NCI-H1930 (cell line): Measurements from ENCODE around the gene RMP24.
A peak's percentile ranks its signal among the peaks of the same experiment; 100 is the strongest.
"Not testable (repeated sequence)": the region's sequence is repeated elsewhere in the genome, so short reads cannot be mapped to it uniquely, and the experiment has no call there.

Experiments used
- DNase-seq, 2 experiments: peaks; one replicate each; lab custom pipeline; 2025; lab: John Stamatoyannopoulos, UW

Gene RMP24

DNA sequence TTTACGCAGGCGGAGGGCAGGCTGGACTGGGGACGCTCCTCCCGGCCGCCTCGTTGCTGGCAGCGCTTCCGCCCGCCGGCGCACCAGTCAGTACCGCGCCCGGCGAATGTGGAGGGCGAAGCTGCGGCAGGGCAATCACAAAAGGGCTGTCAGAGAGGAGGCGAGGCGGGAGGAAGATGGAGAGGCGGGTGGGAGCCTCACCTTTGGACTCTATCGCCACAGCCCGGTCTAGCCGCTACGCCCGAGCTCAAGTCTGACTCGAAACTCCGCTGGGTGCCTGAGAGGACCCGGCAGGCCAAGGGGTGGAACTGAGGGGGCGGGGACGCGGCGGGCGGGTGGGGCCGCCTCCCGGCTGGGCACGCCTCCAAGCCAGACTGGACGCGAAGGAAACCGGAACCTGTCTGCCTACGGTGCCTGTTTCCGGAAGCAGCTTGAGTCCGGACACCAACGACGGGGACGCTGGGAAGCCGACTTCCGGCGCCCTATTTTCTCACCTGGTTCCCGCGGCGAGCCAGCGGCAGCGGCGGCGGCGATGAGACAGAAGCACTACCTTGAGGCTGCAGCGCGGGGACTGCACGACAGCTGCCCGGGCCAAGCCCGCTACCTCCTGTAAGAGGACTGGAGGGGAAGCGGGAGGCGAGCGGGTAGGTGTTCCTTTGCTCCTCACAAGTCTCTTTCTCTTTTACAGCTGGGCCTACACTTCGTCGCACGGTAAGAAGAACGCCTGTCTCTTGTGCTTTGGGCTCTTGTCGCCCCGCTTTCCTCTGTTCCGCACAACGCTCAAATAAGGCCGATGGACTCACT is at the start of gene RMP24:
RMP24 (plus strand) TSS at position 483 of the 804 bp plus-strand sequence.
- peak; percentile 96 to 98 for DNase-seq

DNA sequence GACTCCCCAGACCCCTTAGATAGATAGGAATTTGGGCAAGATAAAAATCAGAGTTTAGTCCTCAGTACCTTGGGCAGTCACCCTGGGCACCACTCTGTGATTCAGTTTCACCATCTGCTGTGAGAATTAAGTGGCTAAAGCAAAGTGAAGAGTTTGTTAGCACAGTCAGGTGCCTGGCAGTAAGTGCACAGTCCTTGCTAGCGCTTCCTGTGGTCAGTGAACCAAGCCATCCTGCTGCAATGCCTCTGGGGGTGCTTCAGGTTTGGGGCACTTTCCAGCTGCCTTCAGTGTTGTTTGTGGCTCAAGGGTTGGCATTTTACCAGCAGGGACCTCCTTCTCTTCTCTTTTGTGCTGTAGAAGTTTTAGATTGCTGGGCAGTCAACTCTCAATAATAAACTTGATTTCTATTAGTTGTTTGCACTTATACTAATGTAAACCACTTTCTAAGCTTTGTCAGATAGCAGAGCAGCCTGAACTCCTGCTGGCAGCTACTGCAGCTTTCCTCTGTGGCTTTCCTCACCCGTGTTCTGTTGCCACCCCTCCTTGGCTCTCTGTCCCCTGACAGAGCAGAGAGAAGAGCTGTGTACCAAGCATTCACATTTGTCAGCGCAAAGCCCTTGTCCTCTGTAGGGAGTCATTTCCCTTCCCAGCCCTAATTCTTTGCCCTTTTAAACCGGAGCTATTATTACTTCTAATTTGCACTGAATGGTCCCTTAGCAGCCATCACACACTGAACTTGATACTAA is 48.4 kb upstream of the RMP24 start:
- no peak for DNase-seq

DNA sequence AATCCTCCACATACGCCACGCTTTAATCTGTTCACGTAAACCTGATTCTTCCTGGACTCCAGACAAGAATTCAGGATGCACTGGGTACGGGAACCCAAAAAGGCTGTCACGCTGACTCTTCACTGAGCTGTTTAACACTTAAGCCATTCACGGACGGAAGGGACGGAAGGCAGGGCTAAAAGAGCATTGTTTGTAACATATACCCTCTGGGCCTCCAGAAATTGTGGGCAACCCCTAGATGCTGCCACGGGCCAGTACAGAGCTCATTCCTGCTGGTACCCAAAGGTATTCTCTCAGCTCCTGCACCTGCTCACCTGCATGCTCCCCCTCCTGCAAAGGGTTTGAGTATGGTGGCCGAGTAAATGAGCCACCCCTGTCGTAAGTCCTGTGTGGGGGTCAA is 45.6 kb upstream of the RMP24 start:
- no peak for DNase-seq

DNA sequence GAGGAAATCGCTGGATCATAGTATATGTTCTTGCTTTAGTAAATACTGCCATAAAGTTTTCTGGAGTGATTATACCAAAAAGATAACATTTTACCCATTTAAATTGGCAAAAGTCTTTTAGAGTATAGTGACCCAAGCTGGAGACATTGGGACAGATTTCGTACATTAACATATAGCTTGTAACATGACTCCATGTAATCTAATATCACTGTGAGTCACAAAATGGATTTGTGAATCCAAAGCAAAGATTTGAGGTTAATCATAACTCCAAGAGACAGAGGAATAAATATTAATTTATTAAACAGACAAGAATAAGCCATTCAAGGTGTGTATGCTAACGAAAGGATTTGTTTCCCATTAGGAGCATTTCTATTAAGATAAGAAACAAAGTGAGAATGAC is 45.0 kb upstream of the RMP24 start:
- no peak for DNase-seq

DNA sequence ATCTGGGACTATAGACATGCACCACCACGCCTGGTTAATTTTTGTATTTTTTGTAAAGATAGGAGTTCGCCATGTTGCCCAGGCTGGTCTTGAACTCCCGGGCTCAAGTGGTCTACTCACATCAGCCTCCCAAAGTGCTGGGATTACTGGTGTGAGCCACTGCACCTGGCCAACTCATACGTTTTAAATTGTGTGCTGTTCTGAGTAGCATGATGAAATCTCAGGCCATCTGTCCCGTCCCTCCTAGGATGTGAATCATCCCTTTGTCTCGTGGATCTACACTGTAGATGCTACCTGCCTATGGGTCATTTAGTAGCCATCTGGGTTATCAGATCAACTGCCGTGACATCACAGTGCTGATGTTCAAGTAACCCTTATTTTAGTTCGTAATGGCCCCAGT is 38.5 kb upstream of the RMP24 start:
- peak in 1 of 2 experiments; percentile 64 for DNase-seq

DNA sequence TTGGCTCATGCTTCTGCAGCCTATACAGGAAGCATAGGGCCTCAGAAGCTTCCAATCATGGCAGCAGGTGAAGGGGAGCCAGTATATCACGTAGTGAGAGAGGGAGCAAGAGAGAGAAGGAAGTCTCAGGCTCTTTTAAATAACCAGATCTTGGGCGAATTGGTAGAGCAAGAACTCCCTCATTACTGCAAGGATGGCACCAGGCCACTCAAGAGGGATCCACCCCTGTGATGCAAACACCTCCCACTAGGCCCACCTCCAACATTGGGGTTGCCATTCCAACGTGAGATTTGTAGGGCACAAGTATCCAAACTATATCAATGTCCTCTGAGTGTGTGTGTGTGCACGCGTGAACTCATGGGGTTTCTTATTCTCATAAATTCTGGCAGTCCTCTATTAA is 37.6 kb upstream of the RMP24 start:
- DNase-seq = no peak

DNA sequence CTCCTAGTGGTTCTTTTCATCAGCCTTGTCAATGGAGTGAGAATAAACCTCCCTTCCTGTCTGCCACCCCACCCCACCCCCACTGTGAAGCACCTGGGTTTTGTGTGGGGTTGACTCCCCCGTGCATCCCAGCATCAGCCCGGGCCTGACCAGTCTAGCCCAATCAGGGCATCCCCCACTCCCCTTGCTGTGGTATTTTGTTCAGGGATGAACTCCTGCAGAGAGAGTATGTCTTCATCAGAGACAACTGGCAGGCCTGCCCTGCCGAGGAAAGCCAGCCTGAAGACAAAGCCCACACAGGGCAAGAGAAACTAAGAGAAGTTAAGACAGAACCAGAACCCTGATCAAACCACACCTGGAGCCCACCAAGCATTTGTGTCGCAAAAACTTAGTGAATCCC is 36.7 kb upstream of the RMP24 start:
- no peak for DNase-seq

DNA sequence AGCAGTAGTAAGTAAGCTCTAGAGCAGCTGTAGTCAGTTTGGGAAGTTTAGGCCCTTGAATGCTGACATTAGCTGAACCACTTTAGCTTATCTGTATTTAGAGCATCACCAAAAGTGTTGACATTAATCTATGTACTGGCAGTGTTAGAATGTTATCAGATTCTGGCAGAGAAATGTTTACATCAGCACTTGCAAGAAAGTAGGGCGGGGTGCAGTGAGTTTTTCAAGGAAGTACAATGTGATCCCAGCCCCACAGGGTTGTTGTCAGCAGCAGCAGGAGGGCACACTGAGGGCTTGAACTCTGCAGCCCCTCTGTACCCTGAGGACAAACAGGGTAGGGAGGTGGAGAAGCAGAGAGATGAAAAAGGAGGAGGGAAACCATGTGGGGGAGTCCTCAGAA is 35.5 kb upstream of the RMP24 start:
- no peak for DNase-seq

DNA sequence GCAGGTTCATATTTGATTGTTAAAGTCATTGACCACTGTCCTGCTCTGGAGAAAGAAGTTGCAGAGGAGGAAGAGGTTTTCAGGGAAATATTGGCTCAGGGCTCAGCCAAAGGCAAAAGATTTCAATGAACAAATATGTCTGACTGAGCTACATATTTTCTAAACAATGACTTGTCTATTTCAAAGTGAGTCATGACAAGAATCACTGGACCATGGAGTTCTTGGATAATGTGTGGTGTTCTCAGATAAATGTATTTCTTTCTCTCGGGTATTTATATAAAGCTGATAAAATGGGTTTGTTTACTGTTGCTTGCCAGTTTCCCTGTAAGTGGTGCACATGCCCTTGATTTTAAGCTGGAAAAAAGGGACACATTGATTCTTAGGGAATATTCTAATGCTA is 34.3 kb upstream of the RMP24 start:
- DNase-seq = no peak

DNA sequence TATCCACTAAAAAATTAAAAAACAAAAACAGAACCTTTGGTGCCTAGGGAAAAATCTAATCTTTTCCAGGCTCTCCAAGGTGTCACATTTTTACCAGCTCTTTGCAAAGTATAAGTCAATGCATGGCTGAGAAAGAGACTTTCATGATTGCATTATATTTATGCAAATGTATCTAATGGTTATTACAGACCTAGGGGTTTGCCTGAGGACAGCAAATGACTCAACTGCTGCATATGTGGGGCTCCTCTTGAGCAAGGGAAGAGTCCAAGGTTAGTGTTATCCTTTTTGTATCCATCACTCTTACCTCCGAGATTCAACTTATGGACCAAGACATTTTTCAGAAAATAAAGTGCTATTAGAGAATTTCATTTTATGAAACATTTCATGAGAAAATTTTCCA is 33.9 kb upstream of the RMP24 start:
- DNase-seq = no peak

DNA sequence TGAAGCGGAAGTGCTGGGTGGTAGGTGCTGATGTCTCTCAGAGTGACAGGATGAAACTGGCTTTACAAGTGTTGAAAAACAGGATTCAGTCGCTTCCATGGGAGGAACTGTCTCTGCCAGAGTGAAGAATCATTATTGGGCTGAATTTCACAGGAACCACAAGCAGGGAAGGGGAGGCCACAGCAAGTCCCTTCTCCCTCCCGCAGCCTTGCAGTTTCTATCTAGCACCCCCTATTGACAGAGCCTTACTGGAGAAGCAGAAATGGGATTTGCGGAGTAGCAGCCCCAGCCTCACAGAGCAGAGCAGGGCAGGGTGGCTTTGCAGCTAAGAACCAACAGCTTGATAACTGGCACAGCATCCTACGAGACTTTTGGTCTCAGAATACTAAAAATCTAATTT is 33.3 kb upstream of the RMP24 start:
- DNase-seq = peak in 1 of 2 experiments; percentile 13

DNA sequence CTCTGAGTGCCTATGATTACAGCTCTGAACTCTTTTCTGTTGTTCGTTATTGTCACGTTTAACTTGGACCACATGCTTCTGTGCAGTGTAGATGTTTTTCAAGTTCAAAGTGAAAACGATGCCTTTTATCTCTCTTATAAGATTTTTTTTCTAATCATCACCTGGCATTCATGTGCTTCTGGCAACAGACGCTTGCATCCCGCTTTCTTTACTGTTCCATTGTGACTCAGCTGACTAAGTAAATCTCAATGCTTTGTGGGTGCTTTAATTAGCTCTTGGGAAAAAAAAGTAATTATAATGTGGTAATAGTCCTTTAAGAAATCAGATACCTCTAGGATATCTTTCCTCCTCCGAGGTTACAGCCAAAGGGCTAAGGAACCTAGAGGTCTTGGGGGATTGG is 31.2 kb upstream of the RMP24 start:
- DNase-seq = no peak

DNA sequence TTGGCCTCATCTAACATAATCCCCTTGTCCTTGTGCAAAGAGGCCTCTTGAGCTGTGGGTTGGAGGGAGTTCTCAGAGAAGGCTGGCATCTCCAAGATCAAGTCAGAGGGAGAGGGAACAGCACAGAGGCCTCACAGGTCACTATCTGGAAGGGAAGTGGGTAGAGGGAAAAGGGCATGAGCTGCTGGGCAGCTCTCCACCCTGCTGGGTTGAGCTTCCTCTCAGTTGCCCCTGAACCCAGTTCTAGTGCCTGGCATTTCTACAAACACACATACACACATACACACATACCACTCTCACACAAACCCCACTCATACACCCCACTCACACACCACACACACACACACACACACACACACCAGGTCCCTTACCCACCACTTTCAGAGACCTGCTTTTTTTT is 30.3 kb upstream of the RMP24 start:
- no peak for DNase-seq

DNA sequence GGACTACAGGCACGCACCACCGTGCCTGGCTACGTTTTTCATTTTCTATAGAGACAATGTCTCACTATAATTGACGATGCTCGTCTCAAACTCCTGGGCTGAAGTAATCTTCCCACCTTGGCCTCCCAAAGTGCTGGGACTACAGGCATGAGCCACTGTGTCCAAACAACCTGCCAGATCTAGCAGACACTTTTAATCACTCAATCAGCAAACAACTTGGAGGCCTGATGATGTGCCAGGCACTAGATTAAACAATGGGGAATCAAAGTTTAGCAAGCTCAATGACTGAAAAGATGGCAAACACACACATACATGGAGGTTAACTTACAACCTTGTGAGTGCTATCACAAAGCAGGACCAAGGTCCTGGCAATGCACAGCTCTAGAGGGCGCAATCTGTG is 29.8 kb upstream of the RMP24 start:
- DNase-seq = no peak

DNA sequence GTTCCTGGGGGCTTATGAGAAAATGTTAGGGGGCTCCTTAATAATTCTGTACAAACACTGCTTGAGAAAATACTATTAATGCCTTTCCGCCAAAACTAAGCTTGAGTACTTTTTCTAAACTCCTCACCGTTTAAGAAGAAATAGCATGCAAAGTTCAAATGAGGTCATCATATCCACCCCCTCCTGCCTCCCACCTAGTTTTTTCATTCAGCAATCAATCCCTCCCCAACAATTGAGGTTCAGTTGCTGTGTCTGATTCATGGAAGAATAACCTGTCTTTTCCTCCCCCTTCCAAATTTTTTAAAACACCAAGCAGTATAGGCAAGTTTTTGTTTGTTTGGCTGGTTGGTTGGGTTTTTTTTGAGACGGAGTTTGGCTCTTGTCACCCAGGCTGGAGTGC is 24.4 kb upstream of the RMP24 start:
- DNase-seq = no peak

DNA sequence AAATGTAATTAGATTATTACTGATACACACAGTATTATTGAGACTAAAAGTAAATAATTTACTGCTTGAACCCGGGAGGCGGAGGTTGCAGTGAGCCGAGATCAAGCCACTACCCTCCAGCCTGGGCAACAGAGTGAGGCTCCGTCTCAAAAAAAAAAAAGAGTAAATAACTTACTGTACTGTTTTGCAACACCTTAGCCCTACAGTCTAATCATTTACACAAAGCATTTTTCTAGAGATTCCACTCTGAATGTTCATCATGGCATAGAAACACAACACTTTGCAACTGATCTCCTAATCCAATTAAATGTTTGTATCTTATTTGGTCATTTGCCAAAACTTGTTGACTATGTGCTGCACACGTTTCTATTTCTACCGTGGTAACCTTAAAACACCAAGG is 23.4 kb upstream of the RMP24 start:
- no peak for DNase-seq

DNA sequence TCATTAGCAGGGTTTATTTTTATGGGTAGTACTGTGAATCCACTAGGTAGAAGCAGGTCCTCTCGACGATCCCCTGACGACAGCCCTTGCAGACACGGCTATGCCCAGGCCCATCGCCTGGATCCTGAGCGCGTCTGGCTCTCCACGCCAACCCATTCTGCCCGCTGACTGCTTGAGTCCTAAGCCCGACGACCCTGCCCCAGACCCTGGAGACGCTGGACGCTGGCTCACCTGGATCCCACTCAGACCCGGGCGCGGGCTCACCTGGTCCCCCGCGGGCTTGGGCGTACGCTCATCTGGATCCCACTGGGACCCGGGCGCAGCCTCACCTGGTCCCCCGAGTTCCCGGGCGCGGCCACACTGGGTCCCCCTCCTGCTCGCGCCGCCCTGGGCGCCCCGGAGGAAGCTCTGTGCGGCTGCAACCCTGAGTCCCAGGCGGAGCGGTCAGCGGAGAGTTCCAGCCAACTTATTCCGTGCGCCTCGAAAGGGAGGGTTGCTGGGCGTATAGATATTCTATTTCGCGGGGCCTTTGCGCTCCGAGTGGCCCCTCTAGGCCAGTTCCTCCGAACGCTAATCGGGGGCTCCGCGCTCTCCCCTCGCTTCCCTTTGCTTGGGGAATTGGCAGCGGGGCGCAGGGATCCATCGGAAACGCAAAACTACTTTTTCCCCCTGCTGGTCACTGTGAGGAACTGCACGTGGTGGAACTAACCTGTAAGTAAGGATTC is 22.4 kb upstream of the RMP24 start:
- peak; percentile 46 to 84 for DNase-seq

DNA sequence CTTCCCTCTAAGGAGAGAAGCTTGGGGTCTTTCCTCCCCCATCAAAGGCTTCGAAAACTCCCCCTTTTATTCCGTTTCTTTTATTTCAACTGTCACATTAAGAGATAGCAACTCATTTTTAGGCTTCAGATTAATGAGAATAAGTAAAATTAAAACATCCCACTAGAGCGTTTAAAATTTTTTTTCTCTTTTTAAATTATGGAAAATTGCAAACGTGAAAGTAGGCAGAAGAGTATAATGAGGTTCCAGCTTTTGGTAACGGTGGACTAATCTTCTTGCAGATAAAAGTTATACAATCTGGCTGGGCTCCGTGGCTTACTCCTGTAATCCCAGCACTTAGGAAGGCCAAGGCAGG is 21.9 kb upstream of the RMP24 start:
- no peak for DNase-seq

DNA sequence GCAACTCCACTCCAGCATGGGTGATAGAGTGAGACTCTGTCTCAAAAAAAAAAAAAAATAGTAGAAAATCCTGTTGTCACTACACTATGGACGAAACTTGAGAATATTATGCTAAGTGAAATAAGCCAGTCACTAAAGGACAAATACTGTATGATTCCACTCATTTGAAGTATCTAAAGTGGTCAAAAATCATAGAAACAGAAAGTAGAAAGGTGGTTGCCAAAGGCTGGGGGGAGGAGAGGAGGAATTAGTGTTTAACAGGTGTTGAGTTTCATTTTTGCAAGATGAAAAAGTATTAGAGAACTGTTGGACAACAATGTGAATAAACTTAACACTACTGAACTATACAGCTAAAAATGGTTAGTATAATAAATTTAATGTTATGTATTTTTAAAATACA is 18.8 kb upstream of the RMP24 start:
- DNase-seq = no peak

DNA sequence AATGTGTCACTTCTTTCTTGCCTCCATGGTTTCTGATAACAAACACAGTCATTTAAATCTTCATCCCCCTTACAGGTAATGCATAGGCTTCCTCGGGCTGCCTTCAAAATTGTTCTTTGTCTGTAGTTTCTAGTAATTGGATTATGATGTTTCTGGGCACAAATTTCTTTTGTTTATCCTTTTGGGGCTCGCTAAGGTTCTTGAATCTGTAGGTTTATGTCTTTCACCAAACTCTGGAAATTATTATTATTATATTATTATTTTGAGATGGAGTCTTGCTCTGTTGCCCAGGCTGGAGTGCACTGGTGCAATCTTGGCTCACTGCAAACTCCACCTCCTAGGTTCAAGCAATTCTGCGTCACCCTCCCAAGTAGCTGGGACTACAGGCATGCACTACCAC is 16.3 kb upstream of the RMP24 start:
- no peak for DNase-seq

DNA sequence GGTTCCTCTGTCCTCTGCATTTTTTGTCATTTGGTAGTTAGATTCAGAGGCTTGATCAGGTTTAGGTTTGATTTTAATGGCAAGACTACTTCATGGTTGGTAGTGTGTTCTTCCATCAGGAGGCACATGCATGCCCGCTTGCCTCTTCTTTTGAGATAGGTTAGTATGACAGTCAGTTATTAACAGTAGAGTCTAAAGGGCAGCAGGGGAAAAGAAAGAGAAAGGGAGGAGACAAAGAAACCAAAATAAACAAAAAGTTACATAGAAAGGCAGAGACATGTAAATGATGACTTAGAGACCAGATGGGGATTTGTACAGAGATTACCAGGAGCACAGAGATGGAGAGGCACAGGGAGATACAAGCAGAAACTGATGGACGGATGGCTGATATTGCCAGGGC is 10.2 kb upstream of the RMP24 start:
- no peak for DNase-seq

DNA sequence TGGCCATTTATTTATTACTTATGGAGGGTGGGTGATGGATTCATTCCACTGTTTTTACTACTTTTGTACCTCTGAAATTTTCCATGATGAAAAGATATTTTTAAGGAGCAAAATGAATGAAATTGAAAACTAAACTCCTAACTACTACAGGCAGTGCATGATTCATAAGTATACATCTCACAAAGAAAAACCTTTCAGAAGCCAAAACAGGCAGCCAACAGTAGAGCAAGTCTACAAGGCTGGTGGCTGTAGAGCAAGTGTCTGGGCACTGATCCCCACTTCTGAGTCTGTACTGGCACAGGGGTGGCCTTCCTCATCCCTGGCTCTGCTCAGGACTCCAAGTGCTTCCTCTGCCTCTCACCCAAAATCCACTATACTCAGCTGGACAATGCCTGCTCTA is 8.2 kb upstream of the RMP24 start:
- no peak for DNase-seq

DNA sequence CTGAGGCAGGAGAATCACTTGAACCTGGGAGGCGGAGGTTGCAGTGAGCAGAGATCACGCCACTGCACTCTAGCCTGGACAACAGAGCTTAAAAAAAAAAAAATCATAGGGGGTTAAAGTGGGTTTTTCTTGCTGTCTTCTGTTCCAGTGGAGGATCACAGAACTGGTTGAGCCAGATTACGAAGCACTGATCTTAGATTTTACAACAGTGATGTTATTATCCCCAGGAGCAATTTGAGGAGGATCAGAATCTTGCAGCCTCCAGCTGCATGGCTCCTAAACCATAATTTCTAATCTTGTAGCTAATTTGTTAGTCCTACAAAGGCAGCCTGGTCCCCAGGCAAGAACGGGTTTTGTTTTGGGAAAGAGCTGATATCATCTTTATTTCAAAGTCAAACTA is 4.6 kb upstream of the RMP24 start:
- DNase-seq = not testable (repeated sequence)
